ENCODE data around the gene IER5. TPM values are rescaled to one million over a fixed set of nuclear protein-coding genes. Genes with fewer than 3 reads are reported as not detected.

IER5 gene
- total and polyA plus RNA-seq, 9 of the 15 experiments (the other 6 are each of a cell fraction or from before 2014, with no cell fraction given): 2.4 to 32.1 (median 12.0) TPM

GRCh38 chr1:181076852-181077251 lies 11.6 kb upstream of the IER5 start:
- H3K9me3 ChIP-seq (replicated peaks; ENCODE audit: control insufficient read depth, insufficient read depth, low read depth, low read length): no peaks in the 10 kb centered on the region
- no peak overlapping the region for H3K27ac ChIP-seq (ENCODE audit: extremely low read depth, low read depth, low read length)
- no peak overlapping the region for H3K4me3 ChIP-seq
- POLR2A ChIA-PET: interaction anchor here (0.8 to 2.9 kb wide), 4 partner anchors 11 to 19 kb away, joined by 3 to 12 read pairs (median 6); partner anchors contain the start of gene IER5
- CTCF ChIA-PET (ENCODE audit: low intra/inter-chr PET ratio): interaction anchor here (0.6 kb wide), 1 partner anchor 563 kb away, joined by 3 read pairs; no protein-coding TSS in a partner anchor
- H3K79me2 ChIP-seq (ENCODE audit: control insufficient read depth, insufficient read depth, low read length): no peaks in the 10 kb centered on the region
- peaks cover 4 to 15% of the 10 kb centered on the region in 2 experiments; a peak in 4 of 5 replicates for H3K27me3 ChIP-seq (ENCODE audit: control insufficient read depth in 2 of 2, insufficient read depth in 2 of 2, low read length in 2 of 2)
- H2AFZ ChIP-seq (ENCODE audit: low read depth, low read length): no peak overlapping the region
- no peaks in the 10 kb centered on the region for H4K20me1 ChIP-seq (replicated peaks; ENCODE audit: control insufficient read depth, insufficient read depth, low read length)
- no peaks in the 10 kb centered on the region for H3K36me3 ChIP-seq (ENCODE audit: control insufficient read depth, insufficient read depth, low read length)
- ATAC-seq (no peak), FAIRE-seq (no peak), DNase-seq (ENCODE audit: extremely low read depth in 1 of 4, low spot score in 3 of 4) (no peak)
- H3K9me1 ChIP-seq (ENCODE audit: control insufficient read depth, insufficient read depth, low read length): no peaks in the 10 kb centered on the region
- TF ChIP-seq ZNF830 (CRISPR knock-in tag; IDR thresholded peaks at IDR 0.05) (no peak), RAD51 (IDR thresholded peaks at IDR 0.05; ENCODE audit: borderline replicate concordance, low read depth) (no peak), ESRRA (IDR thresholded peaks at IDR 0.05; ENCODE audit: borderline replicate concordance, low read depth) (no peak), ZKSCAN1 (IDR thresholded peaks at IDR 0.05; ENCODE audit: low read depth, low read length) (no peak), PHB2 (IDR thresholded peaks at IDR 0.05; ENCODE audit: low read depth) (no peak), SP2 (IDR thresholded peaks at IDR 0.05; ENCODE audit: extremely low read depth, low read depth, low read length, poor library complexity, severe bottlenecking) (no peak), ZNF561 (CRISPR knock-in tag; conservative IDR thresholded peaks at IDR 0.05) (no peak), ZNF316 (IDR thresholded peaks at IDR 0.05) (no peak), PRMT5 (CRISPR knock-in tag; IDR thresholded peaks at IDR 0.05) (no peak), ZBTB9 (CRISPR knock-in tag; IDR thresholded peaks at IDR 0.05) (no peak), GTF2A2 (tag; IDR thresholded peaks at IDR 0.05) (no peak)
- WGBS (ENCODE audit: insufficient coverage, low coverage, missing lambda C conversion rate): 0% methylated on average over 3 of the region's 3 CpGs
- in situ Hi-C loops (cut with MboI): no loop called here
- no TSS peak for BruUV-seq (replicated peaks)
- H3K9ac ChIP-seq (ENCODE audit: insufficient read depth in 1 of 2, low read depth in 2 of 2, low read length in 2 of 2): no peak overlapping the region
- no peaks in the 10 kb centered on the region for H3K4me1 ChIP-seq (replicated peaks in 1 of 2; ENCODE audit: control insufficient read depth in 2 of 2, insufficient read depth in 2 of 2, low read length in 2 of 2)
- intact Hi-C loops (cut with micrococcal nuclease): no loop called here
- no peak overlapping the region for H3K4me2 ChIP-seq (ENCODE audit: insufficient read depth, low read length)
